HG03135 (cell line): ENCODE measurements around the gene EFCAB6.

Source experiments
- ATAC-seq: cut with Tn5 transposase; IDR thresholded peaks from one replicate; pipeline ENCODE4 v1.9.1; 2021; ENCODE audit warnings: mild to moderate bottlenecking, moderate library complexity; ENCODE audit not compliant: unreplicated experiment

The EFCAB6 gene

GRCh38 chr22:43488031-43488866 is 323.9 kb downstream of the EFCAB6 start:
- ATAC-seq: no peak

- ATAC-seq: no peak
Measured at GRCh38 chr22:43487311-43488030, 324.6 kb downstream of the EFCAB6 start.

GRCh38 chr22:43485502-43486089 is 326.5 kb downstream of the EFCAB6 start:
- no peak for ATAC-seq

- ATAC-seq: no peak
Measured at GRCh38 chr22:43484227-43484626, 327.9 kb downstream of the EFCAB6 start.

GRCh38 chr22:43483669-43484068 is 328.4 kb downstream of the EFCAB6 start:
- ATAC-seq: no peak

GRCh38 chr22:43483266-43483665 is 328.8 kb downstream of the EFCAB6 start:
- no peak for ATAC-seq

- ATAC-seq: no peak
Measured at GRCh38 chr22:43482318-43482625, 329.8 kb downstream of the EFCAB6 start.

GRCh38 chr22:43481568-43482317 is 330.4 kb downstream of the EFCAB6 start:
- ATAC-seq: no peak

GRCh38 chr22:43479962-43480361 is 332.1 kb downstream of the EFCAB6 start:
- ATAC-seq: no peak

- ATAC-seq: no peak
Measured at GRCh38 chr22:43479301-43479950, 332.7 kb downstream of the EFCAB6 start.
